Activated CD4-positive, alpha-beta T cell treated with anti-CD3 and anti-CD28 coated beads for 36 hours (primary cell): ENCODE results near the gene CD109. TPM values are rescaled to one million over a fixed set of nuclear protein-coding genes. Genes with fewer than 3 reads are reported as not detected.
A peak's percentile ranks its signal among the peaks of the same experiment; 100 is the strongest.

Experiments used
- ATAC-seq: fragments of 200-7000 bp; cut with Tn5 transposase; one replicate; pipeline ENCODE4 v1.10.0; 2021; ENCODE audit warnings: mild to moderate bottlenecking, moderate library complexity
- CTCF ChIA-PET: fragments of 350-600 bp; sonication (Branson Sonifier 250); formaldehyde crosslinking; loops from one replicate; lab custom pipeline; 2021; ENCODE audit warnings: antibody characterized with exemption; lab: Charles Lee
- POLR2A ChIA-PET: fragments of 350-600 bp; sonication (Branson Sonifier 250); formaldehyde crosslinking; loops from one replicate; lab custom pipeline; 2021; ENCODE audit warnings: antibody characterized with exemption, inconsistent platforms; lab: Charles Lee
- DNase-seq: peaks from one replicate; pipeline ENCODE4 v3.0.0-alpha.2; 2020
- H3K27ac Mint-ChIP-seq: one replicate; pipeline ENCODE4 v1.8.0; 2021; ENCODE audit warnings: mixed read lengths
- H3K27me3 Mint-ChIP-seq: one replicate; pipeline ENCODE4 v1.8.0; 2021; ENCODE audit warnings: mixed read lengths
- H3K36me3 Mint-ChIP-seq: one replicate; pipeline ENCODE4 v1.8.0; 2021; ENCODE audit warnings: low read depth, mixed read lengths
- H3K4me1 Mint-ChIP-seq: one replicate; pipeline ENCODE4 v1.8.0; 2021; ENCODE audit warnings: mixed read lengths
- H3K4me3 Mint-ChIP-seq: one replicate; pipeline ENCODE4 v1.8.0; 2021; ENCODE audit warnings: mild to moderate bottlenecking, moderate library complexity, mixed read lengths
- H3K9me3 Mint-ChIP-seq: one replicate; pipeline ENCODE4 v1.8.0; 2021; ENCODE audit warnings: low read depth, mixed read lengths
- intact Hi-C, 2 experiments: fragments of 100-400 bp; cut with DNase I in 1 of 2; cut with micrococcal nuclease in 1 of 2; formaldehyde crosslinking; loops; one replicate each; pipeline versions ENCODE4 v1.14.2 to v1.15.1; 2022 to 2024; cut with DNase I, micrococcal nuclease
- total RNA-seq, 2 experiments: library from RNA; stranded (reverse); gene quantifications; one replicate each; pipeline ENCODE4 v1.2.3, GENCODE V29; 2021

Gene CD109
- total RNA-seq, 2 experiments from 2014 or later: 13.2 to 15.8 TPM

GRCh38 chr6:73743556-73743955 lies 47.6 kb downstream of the CD109 start:
- ChIA-PET CTCF (interaction anchor here (1.0 to 8.4 kb wide), 3 partner anchors 11 to 1464 kb away, joined by 3 to 72 read pairs (median 21); partner anchors contain the start of gene COL12A1), POLR2A (no interaction called here)
- no peaks in the 10 kb centered on the region for H3K27me3 Mint-ChIP-seq
- H3K27ac Mint-ChIP-seq: no peak overlapping the region
- no peaks in the 10 kb centered on the region for H3K4me1 Mint-ChIP-seq
- DNase-seq: no peak
- no peak for ATAC-seq
- peaks cover 4% of the 10 kb centered on the region for H3K36me3 Mint-ChIP-seq
- intact Hi-C loops: loop anchor here in 1 of 2 experiments (10.0 kb wide), 1 partner anchor 831 kb away; no protein-coding TSS in a partner anchor
- no peak overlapping the region for H3K4me3 Mint-ChIP-seq
- no peaks in the 10 kb centered on the region for H3K9me3 Mint-ChIP-seq

- CTCF ChIA-PET: interaction anchor here (1.0 kb wide), 1 partner anchor 344 kb away, joined by 3 read pairs; no protein-coding TSS in a partner anchor
- Mint-ChIP-seq H3K9me3 (no peaks in the 10 kb centered on the region), H3K27ac (no peak overlapping the region), H3K4me1 (no peaks in the 10 kb centered on the region), H3K27me3 (no peaks in the 10 kb centered on the region), H3K4me3 (no peak overlapping the region), H3K36me3 (peaks cover 3% of the 10 kb centered on the region)
- ATAC-seq (no peak), DNase-seq (no peak)
- POLR2A ChIA-PET: no interaction called here
- intact Hi-C loops: loop anchor here in 1 of 2 experiments (10.0 kb wide), 1 partner anchor 828 kb away; no protein-coding TSS in a partner anchor
Observed at GRCh38 chr6:73746787-73747186, 50.8 kb downstream of the CD109 start.

GRCh38 chr6:73747289-73747688 lies 51.3 kb downstream of the CD109 start:
- POLR2A ChIA-PET: no interaction called here
- Mint-ChIP-seq H3K27ac (no peak overlapping the region), H3K36me3 (peaks cover 3% of the 10 kb centered on the region), H3K27me3 (no peaks in the 10 kb centered on the region), H3K4me1 (no peaks in the 10 kb centered on the region), H3K4me3 (no peak overlapping the region), H3K9me3 (no peaks in the 10 kb centered on the region)
- intact Hi-C loops: loop anchor here in 1 of 2 experiments (10.0 kb wide), 1 partner anchor 828 kb away; no protein-coding TSS in a partner anchor
- ATAC-seq (peak; percentile 94), DNase-seq (no peak)
- CTCF ChIA-PET: interaction anchor here (3.4 kb wide), 1 partner anchor 8 kb away, joined by 15 read pairs; no protein-coding TSS in a partner anchor

GRCh38 chr6:73752943-73753342 lies 56.9 kb downstream of the CD109 start:
- Mint-ChIP-seq H3K36me3 (no peaks in the 10 kb centered on the region), H3K9me3 (no peaks in the 10 kb centered on the region), H3K27ac (no peak overlapping the region), H3K4me3 (no peak overlapping the region), H3K4me1 (no peaks in the 10 kb centered on the region), H3K27me3 (no peaks in the 10 kb centered on the region)
- DNase-seq (no peak), ATAC-seq (no peak)
- ChIA-PET POLR2A (no interaction called here), CTCF (no interaction called here)
- intact Hi-C loops: no loop called here

GRCh38 chr6:73766040-73766439 lies 70.0 kb downstream of the CD109 start:
- Mint-ChIP-seq H3K4me1 (peaks cover 2% of the 10 kb centered on the region), H3K4me3 (no peak overlapping the region), H3K9me3 (no peaks in the 10 kb centered on the region), H3K27ac (no peak overlapping the region), H3K27me3 (no peaks in the 10 kb centered on the region), H3K36me3 (peaks cover 28% of the 10 kb centered on the region)
- ATAC-seq: no peak
- no peak for DNase-seq
- ChIA-PET CTCF (interaction anchor here (0.6 to 1.2 kb wide), 4 partner anchors 27 to 447 kb away, joined by 3 to 5 read pairs (median 3); no protein-coding TSS in a partner anchor), POLR2A (interaction anchor here (0.6 kb wide), 1 partner anchor 517 kb away, joined by 5 read pairs; no protein-coding TSS in a partner anchor)
- intact Hi-C loops: no loop called here

- H3K4me1 Mint-ChIP-seq: no peaks in the 10 kb centered on the region
- DNase-seq (no peak), ATAC-seq (no peak)
- intact Hi-C loops: no loop called here
- no peaks in the 10 kb centered on the region for H3K27me3 Mint-ChIP-seq
- ChIA-PET POLR2A (no interaction called here), CTCF (interaction anchor here (0.8 to 1.4 kb wide), 3 partner anchors 15 to 1443 kb away, joined by 3 read pairs; no protein-coding TSS in a partner anchor)
- H3K4me3 Mint-ChIP-seq: no peak overlapping the region
- peaks cover 20% of the 10 kb centered on the region for H3K36me3 Mint-ChIP-seq
- no peaks in the 10 kb centered on the region for H3K9me3 Mint-ChIP-seq
- no peak overlapping the region for H3K27ac Mint-ChIP-seq
Observed at GRCh38 chr6:73768558-73768957, 72.6 kb downstream of the CD109 start.

GRCh38 chr6:73769976-73770375 lies 74.0 kb downstream of the CD109 start:
- Mint-ChIP-seq H3K4me1 (no peaks in the 10 kb centered on the region), H3K27ac (no peak overlapping the region), H3K36me3 (peaks cover 16% of the 10 kb centered on the region), H3K9me3 (no peaks in the 10 kb centered on the region), H3K27me3 (no peaks in the 10 kb centered on the region), H3K4me3 (no peak overlapping the region)
- CTCF ChIA-PET: no interaction called here
- ATAC-seq: no peak
- POLR2A ChIA-PET: no interaction called here
- no peak for DNase-seq
- intact Hi-C loops: no loop called here

GRCh38 chr6:73774311-73774774 lies 78.3 kb downstream of the CD109 start:
- intact Hi-C loops: no loop called here
- Mint-ChIP-seq H3K27ac (no peak overlapping the region), H3K4me3 (no peak overlapping the region), H3K27me3 (no peaks in the 10 kb centered on the region), H3K9me3 (no peaks in the 10 kb centered on the region), H3K4me1 (no peaks in the 10 kb centered on the region), H3K36me3 (peaks cover 2% of the 10 kb centered on the region)
- DNase-seq (no peak), ATAC-seq (no peak)
- ChIA-PET POLR2A (no interaction called here), CTCF (no interaction called here)

- no peaks in the 10 kb centered on the region for H3K27me3 Mint-ChIP-seq
- no peak overlapping the region for H3K4me3 Mint-ChIP-seq
- H3K4me1 Mint-ChIP-seq: no peaks in the 10 kb centered on the region
- H3K27ac Mint-ChIP-seq: no peak overlapping the region
- CTCF ChIA-PET: no interaction called here
- no peaks in the 10 kb centered on the region for H3K9me3 Mint-ChIP-seq
- POLR2A ChIA-PET: no interaction called here
- ATAC-seq: no peak
- intact Hi-C loops: no loop called here
- no peak for DNase-seq
- peaks cover 4% of the 10 kb centered on the region for H3K36me3 Mint-ChIP-seq
Observed at GRCh38 chr6:73779943-73780342, 83.9 kb downstream of the CD109 start.

- ATAC-seq (no peak), DNase-seq (no peak)
- H3K9me3 Mint-ChIP-seq: no peaks in the 10 kb centered on the region
- CTCF ChIA-PET: no interaction called here
- no peak overlapping the region for H3K4me3 Mint-ChIP-seq
- intact Hi-C loops: no loop called here
- no peak overlapping the region for H3K27ac Mint-ChIP-seq
- POLR2A ChIA-PET: no interaction called here
- no peaks in the 10 kb centered on the region for H3K4me1 Mint-ChIP-seq
- H3K27me3 Mint-ChIP-seq: no peaks in the 10 kb centered on the region
- peaks cover 9% of the 10 kb centered on the region for H3K36me3 Mint-ChIP-seq
Observed at GRCh38 chr6:73782911-73783310, 86.9 kb downstream of the CD109 start.

GRCh38 chr6:73784726-73785505 lies 88.9 kb downstream of the CD109 start:
- ATAC-seq (no peak), DNase-seq (no peak)
- intact Hi-C loops: no loop called here
- H3K9me3 Mint-ChIP-seq: no peaks in the 10 kb centered on the region
- H3K36me3 Mint-ChIP-seq: peaks cover 9% of the 10 kb centered on the region
- CTCF ChIA-PET: interaction anchor here (0.5 to 0.7 kb wide), 2 partner anchors 263 to 1453 kb away, joined by 3 read pairs; no protein-coding TSS in a partner anchor
- no peaks in the 10 kb centered on the region for H3K4me1 Mint-ChIP-seq
- H3K4me3 Mint-ChIP-seq: no peak overlapping the region
- POLR2A ChIA-PET: no interaction called here
- H3K27me3 Mint-ChIP-seq: no peaks in the 10 kb centered on the region
- H3K27ac Mint-ChIP-seq: no peak overlapping the region
